ENCODE measurements around the gene CRIM1.

DNA sequence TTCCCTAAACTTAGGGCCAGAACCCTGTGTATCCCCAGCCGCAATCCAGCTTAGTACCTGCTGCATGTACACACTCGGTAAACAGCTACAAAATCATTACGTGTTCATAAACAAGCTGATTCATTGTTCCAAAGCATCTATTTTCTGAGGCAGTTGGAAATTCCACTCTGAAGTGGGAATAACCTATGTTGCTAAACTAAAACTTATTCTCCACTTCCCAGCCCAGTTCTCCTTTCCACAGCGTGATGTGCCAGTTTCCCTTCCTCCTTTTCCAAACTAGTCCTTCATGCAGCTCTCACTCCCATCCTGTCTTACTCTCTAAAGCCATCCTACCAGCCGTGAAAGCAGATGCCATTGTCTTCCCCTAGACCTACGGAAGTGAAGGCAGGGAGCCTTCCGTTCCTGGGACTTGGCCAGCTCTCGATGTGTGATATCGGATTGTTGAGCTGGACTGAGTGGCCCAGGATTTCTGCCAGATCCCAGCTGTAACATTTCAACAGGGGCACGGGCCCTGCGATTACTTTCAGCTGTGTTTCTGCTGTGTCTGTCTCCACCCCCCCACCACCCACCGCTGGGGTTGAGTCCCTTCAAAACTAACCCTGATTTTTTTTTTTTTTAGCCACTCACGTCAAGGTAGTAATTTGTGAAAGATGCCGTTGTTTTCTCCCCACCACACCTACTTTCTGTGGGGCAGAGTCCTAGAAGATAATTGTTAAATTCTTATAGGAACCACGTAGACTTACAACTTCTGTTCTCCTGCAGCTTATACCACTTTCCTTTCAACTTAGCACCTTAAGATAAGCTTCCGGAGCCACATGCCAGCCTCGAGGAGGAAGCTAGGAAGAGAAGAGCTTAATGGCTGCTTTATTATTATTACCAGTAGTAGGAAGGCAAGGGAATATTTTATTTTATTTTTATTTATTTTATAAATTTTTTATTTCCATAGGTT is 100.9 kb downstream of the CRIM1 start:
- TF ChIP-seq POLR2AphosphoS5 (IDR thresholded peaks at IDR 0.05) (peak in 1 of 2 donors; percentile 72), POLR2A (IDR thresholded peaks at IDR 0.05) (no peak)
- TF ChIP-seq, protein P1, sequence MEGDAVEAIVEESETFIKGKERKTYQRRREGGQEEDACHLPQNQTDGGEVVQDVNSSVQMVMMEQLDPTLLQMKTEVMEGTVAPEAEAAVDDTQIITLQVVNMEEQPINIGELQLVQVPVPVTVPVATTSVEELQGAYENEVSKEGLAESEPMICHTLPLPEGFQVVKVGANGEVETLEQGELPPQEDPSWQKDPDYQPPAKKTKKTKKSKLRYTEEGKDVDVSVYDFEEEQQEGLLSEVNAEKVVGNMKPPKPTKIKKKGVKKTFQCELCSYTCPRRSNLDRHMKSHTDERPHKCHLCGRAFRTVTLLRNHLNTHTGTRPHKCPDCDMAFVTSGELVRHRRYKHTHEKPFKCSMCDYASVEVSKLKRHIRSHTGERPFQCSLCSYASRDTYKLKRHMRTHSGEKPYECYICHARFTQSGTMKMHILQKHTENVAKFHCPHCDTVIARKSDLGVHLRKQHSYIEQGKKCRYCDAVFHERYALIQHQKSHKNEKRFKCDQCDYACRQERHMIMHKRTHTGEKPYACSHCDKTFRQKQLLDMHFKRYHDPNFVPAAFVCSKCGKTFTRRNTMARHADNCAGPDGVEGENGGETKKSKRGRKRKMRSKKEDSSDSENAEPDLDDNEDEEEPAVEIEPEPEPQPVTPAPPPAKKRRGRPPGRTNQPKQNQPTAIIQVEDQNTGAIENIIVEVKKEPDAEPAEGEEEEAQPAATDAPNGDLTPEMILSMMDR (IDR thresholded peaks at IDR 0.05): no peak

Data from upper lobe of left lung (tissue), 4 donors.